HG02610 (cell line): ENCODE results near the gene NHP2.

Source experiments
- ATAC-seq: cut with Tn5 transposase; IDR thresholded peaks from one replicate; pipeline ENCODE4 v1.9.1; 2021; ENCODE audit warnings: mild to moderate bottlenecking, moderate library complexity; ENCODE audit not compliant: unreplicated experiment

The NHP2 gene

DNA sequence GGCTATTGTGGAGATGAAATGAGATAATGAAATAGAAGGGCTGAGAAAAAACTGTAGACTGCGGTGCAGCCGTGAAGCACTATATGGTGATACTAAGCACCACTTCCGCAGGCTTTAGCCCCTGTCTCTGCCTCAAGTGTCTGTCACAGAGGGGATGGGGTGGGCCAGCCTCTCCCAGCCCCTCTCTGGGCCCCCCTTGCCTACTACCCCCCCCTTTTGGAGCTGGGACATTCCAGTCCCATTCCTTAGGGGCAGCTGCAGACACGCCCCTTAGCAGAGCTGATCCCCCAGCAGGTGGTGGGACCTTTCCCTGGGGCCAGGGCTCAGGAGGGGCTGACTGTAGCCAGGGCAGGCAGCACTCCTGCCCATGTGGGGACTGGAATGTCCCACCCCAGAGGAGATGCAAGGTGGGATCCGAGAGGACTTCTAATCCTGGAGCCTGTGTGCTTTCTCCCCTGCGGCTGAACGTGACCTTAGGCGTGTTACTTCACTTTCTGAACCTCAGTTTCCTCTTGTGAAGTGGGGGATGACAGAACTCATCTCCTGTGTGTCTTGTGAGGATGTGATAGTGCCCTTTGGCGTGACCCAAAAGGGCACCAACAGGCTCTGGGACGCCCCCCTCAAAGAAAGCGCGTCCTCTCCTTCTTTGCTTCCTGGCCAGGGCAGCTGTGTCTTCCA is 38.4 kb downstream of the NHP2 start:
- ATAC-seq = no peak

DNA sequence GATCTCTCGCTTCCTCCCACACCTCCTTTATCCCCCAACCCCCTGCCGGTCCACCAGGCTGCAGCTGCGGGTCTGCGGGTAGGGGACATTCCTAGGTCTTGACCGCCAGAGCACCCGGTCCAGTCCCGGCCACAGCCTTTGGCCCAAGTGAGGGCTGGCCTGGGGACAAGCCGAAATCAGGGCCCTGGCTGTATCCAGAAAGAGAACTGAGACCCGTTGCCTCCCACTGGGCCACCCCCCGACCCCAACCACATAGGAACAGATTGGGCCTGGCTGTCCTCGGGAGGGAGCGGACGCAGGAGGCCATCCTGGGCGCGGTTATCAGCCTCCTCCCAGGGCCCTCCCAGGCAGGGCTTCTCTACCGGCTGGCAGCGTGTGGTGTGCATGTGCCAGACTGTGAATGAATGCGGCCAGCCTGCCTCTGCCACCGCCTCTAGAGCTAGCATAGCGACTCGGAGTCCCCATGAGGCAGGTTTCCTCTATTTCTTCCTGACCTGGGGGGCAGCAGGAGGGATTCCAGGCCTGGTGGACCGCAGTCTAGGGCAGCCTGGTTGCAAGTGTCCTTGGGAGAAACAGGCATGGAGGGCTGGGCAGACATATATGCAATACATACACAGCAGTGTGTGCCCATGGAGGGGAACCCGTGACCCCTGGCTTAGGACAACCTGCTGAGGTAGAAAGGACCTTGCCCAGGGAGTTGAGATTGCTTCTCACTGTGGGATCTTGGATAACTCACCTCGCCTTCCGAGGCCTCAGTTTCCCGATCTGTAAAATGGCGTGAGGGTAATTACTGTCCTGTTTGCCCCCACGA is 39.2 kb downstream of the NHP2 start:
- no peak for ATAC-seq

GRCh38 chr5:178113841-178114324 is 39.8 kb downstream of the NHP2 start:
- ATAC-seq = no peak

- ATAC-seq = peak; percentile 57
Measured at GRCh38 chr5:178113141-178113787, 40.4 kb downstream of the NHP2 start, which contains the start of gene N4BP3. Gene N4BP3 (plus strand): TSS chr5:178113532. CDS start chr5:178119584, 6,052 bp downstream.

GRCh38 chr5:178112545-178112944 is 41.1 kb downstream of the NHP2 start:
- ATAC-seq = no peak

GRCh38 chr5:178111925-178112324 is 41.8 kb downstream of the NHP2 start:
- no peak for ATAC-seq

GRCh38 chr5:178110511-178110910 is 43.2 kb downstream of the NHP2 start:
- ATAC-seq = no peak

DNA sequence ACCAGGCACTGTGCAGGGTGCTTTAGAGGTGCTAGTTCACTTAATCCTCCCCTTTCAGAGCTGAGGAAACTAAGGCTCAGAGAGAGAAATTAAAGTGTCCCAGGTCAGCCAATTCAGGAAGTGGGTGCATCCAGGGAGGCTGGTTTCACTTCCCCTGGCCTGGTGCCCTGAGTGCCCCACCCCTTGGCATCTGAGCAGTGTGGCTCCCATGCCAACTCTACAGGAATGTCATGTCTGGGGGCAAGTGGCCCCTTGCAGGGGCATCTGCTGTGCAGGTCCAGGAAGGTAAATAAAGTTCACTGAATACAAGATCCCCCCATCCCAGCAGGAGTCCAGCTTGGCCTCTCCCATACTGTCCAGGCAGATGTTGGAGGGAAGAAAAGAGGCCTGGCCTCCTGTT is 44.7 kb downstream of the NHP2 start:
- no peak for ATAC-seq

DNA sequence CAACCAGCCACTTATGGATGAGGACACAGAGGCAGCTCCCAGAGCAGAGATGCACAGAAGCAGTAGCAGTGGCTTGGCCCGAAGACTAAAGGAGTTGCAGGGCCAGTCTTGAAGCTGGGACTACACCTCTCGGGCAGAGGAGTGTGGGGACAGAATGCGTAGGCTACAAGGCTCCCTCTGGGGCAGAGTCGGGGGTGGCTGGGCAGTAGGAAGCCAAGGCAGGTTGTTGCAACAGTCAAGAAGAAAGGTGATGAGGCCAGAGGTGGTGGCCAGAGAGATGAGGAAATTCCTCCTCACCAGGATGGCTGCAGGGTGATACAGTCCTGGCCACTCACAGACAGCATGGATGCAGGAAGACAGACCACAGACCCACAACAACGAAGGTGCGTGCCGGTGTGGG is 45.2 kb downstream of the NHP2 start:
- ATAC-seq = no peak

GRCh38 chr5:178107756-178108310 is 45.9 kb downstream of the NHP2 start:
- ATAC-seq = no peak

- ATAC-seq = no peak
Measured at GRCh38 chr5:178106556-178107239, 47.0 kb downstream of the NHP2 start.

DNA sequence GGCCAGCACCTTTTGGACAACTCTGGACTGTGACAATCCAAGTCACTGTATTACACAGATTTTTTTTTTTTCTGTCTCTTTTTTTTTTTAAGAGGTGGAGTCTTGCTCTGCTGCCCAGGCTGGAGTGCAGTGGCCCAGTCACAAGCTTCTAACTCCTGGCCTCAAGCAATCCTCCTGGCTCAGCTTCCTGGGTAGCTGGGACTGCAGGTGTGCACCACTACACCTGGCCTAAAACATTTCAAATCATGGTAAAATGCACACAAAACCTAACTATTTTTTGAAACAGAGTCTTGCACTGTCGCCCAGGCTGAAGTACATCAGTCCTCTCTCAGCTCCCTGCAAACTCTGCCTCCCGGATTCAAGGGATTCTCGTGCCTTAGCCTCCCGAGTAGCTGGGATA is 47.6 kb downstream of the NHP2 start:
- ATAC-seq = no peak

DNA sequence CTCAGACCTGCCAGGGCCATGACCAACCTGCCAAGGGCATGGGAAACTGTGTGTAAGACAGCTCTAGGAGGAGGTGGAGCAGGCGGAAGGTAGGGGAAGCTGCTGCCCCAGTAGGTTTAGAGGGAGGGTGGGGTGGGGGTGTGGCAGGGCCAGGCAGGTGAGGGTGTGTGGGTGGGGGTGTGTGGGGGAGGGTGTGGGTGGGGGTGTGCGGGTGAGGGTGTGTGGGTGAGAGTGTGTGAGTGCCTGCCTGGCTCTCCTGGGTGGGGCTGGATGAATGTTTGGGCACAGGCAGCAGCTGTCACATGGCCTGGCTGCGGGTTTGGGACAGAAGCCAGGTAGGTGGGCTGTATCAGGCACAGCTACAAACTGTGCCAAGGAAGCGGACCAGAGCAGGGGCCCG is 49.2 kb downstream of the NHP2 start:
- ATAC-seq = no peak

- ATAC-seq = no peak
Measured at GRCh38 chr5:178103612-178104011, 50.1 kb downstream of the NHP2 start.
